Activated CD8-positive, alpha-beta memory T cell treated with anti-CD3 and anti-CD28 coated beads, Interleukin-2, amount 50 U/mL, for 24 hours (primary cell): ENCODE results near the gene OR13C3.
"Not testable (repeated sequence)": the region's sequence is repeated elsewhere in the genome, so short reads cannot be mapped to it uniquely, and the experiment has no call there.

Experiments
- DNase-seq: peaks from one replicate; pipeline ENCODE4 v3.0.0-alpha.2; 2020; ENCODE audit errors: extremely low read depth

OR13C3 gene

DNA sequence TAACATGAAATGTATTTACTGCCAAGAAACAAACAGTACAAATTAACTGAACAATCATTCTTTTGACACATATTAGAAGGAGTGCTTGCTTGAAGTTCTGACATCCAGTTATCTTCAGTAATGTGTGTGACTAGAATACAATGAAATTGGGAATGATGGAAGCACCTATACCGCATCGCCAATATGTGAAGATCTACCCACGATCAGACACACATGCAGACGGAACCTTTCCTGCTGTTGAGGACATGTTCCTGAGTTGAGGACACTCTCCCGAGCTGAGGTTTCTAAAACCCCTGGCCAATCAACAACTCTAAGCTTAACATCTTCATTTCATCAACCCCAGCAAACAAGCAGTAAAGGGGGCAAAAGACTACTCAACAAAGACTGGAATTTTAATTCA, at the start of gene OR13C3:
TSS of gene OR13C3 (minus strand) at position 101 of the 400 bp plus-strand sequence. CDS start 133 bp downstream, outside the sequence.
- no peak for DNase-seq

DNA sequence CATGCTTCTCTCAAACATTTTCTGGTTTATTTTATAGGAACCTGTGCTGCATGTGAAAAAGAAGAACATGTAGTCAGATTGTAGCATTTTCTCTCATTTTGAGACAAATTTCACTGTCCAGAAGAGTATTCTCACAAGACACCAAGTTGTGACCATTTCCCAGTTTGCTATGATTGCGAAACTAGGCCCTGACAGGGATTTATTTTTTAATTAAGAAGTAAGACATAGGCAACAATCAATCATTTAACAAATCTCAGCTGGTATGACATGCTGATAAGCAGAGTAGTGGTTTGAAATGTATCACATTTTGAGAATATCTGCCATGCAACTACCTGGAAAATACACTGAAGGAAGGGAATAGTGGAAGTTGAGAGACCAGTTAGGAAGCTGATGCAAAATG, 43.9 kb upstream of the OR13C3 start:
- DNase-seq, result no peak

GRCh38 chr9:104577263-104577662, 40.6 kb upstream of the OR13C3 start:
- DNase-seq, result no peak

- no peak for DNase-seq
Observed at GRCh38 chr9:104575456-104575855, 38.8 kb upstream of the OR13C3 start.

GRCh38 chr9:104572612-104573011, 36.0 kb upstream of the OR13C3 start:
- no peak for DNase-seq

GRCh38 chr9:104568868-104569267, 32.2 kb upstream of the OR13C3 start, which contains the start of gene OR13C8:
Gene OR13C8, plus strand, starts transcription at chr9:104569168. Its CDS starts 0 bp downstream, at chr9:104569168.
- no peak for DNase-seq

GRCh38 chr9:104564358-104564757, 27.7 kb upstream of the OR13C3 start:
- no peak for DNase-seq

DNA sequence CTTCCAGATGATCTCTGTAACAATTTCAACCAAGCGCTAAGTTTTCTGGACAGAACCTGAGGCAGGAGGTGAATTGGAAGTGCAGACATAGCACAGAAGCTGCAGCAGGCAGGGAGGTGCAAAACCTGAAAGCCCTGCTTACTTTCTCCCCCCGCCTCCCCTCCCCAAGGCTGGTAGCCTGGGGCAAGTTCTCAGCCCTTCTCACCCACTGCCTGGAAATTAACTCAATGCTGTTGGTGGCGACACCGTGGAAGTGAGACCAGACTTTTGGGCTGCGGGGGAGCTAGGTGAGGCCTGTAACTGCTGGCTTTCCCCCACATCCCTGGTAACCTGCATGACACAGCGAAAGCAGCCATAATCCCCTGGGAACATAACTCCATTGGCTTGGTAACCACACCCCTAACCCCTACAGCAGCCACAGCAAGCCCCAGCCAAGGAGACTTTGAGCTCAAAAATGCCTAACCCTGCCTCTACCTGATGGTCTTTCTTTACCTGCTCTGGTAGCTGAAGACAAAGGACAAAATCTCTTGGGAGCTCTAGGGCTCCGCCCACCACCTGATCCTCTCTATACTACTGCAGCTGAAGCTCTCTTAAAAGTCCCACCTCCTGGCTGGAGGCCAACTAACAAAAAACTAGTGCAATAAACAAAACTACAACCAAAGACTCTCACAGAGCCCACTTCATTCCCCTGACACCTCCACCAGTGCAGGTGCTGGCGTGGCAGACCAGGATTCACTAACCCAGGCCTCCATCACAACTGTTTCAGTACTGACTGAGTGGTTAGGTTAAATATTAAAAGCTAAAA, 20.4 kb upstream of the OR13C3 start:
- no peak for DNase-seq

DNA sequence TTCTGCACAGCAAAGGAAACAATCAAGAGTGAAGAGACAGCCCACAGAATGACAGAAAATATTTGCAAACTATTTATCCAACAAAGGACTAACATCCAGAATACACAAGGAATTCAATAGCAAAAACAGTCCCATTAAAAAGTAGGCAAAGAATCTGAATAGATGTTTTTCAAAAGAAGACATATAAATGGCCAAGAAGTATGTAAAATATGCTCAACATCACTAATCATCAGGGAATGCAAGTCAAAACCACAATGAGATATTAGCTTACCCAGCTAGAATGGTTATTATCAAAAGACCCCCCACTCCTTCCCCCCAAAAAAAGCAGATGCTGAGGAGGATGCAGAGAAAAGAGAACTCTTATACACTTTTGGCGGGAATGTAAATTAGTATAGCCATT, 18.9 kb upstream of the OR13C3 start:
- no peak for DNase-seq

DNA sequence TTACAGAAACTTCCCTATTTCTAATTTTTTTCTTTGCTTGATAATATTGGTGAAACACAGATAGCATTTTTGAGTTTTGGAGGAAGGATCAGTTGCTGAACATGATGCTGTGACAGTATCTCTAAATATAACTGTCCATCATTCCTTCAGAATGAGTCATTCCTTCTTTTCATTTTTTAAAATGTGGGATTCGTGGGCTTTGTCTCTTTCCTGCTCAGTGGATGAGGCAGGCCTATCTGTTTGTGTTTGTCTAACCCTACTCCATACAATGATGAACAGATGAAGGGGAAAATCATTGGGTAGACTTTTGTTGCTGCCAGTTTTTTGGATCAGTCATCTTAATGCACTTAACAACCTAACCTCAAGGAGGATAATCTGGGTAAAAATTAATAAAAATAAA, 16.6 kb upstream of the OR13C3 start:
- no peak for DNase-seq

GRCh38 chr9:104544644-104545043, 8.0 kb upstream of the OR13C3 start:
- DNase-seq, result no peak

GRCh38 chr9:104539275-104539674, 2.6 kb upstream of the OR13C3 start:
- DNase-seq, result no peak

DNA sequence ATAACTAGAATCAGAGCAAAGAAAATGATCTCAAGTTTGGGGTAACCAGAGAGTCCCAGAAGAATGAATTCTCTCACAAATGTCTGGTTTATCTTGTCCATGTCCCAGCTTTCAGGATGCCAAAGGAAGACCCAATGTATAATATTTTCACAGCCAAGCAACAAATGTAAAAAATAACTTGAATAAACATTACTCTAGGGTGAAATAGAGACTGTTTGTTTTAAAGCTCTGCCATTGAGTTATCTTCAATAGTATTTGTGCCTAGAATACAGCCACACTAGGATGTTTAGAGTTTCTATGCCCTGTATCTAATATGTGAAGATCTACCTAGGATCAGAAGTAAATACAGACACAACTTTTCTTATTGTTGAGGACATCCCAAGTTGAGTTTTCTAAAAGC, 9.5 kb downstream of the OR13C3 start, which contains the start of gene OR13C4:
TSS of gene OR13C4 (minus strand) at position 101 of the 400 bp plus-strand sequence. CDS start at position 101, 0 bp downstream.
- no peak for DNase-seq

- DNase-seq, result not testable (repeated sequence)
Observed at GRCh38 chr9:104520241-104520640, 16.4 kb downstream of the OR13C3 start.

DNA sequence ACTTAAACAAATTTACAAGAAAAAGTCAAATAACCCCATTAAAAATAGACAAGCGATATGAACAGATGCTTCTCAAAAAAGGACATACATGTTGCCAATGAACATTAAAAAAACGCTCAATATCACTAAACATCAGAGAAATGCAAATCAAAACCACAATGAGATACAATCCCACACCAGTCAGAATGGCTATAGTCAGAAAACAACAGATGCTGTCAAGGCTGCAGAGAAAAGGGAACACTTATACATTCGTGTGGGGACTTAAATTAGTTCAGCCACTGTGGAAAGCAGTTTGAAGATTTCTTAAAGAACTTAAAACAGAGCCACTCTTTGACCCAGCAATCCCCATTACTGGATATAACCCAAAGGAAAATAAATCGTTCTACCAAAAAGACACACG, 21.8 kb downstream of the OR13C3 start:
- no peak for DNase-seq

DNA sequence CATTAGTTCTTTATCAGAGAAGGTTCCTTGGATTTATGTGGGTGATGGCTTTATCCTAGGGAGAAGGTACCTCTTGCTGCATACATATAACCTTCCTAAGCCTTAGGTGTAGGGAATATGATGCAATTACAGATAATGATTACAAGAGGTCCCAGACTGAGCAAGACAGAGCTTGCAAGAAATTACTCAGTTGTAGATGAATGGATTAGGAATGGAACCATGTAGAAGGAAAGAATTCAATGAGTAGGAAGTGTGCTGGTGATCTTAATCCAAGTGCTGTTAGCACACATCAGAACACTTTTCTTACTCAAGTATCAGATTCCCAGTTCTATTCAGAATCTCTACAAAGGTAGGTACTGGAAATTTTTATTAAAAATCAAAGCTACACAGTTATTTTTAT, 30.1 kb downstream of the OR13C3 start:
- DNase-seq, result no peak

- no peak for DNase-seq
Observed at GRCh38 chr9:104503963-104504362, 32.7 kb downstream of the OR13C3 start, which contains the start of gene OR13F1. Gene OR13F1, plus strand, starts transcription at chr9:104504263. Its CDS starts 0 bp downstream, at chr9:104504263.

DNA sequence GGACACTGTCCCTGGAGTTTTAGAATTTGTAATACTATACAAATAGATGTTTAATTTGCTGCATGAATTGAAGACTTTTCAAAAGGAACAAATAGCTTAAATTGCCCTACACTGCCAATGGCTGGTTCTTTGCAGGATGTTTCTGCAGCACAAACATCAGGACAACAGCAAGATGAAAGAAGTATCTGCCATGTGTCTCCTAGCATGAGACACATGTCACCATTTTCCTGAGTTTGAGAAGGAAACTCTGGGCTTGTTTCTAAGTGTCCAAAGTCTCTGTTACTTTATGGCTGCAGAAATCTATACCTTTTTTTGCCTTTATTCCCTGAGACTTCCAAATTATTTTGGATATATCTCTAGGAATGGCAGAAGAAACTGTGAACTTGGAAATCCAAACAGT, 33.2 kb downstream of the OR13C3 start:
- DNase-seq, result no peak

DNA sequence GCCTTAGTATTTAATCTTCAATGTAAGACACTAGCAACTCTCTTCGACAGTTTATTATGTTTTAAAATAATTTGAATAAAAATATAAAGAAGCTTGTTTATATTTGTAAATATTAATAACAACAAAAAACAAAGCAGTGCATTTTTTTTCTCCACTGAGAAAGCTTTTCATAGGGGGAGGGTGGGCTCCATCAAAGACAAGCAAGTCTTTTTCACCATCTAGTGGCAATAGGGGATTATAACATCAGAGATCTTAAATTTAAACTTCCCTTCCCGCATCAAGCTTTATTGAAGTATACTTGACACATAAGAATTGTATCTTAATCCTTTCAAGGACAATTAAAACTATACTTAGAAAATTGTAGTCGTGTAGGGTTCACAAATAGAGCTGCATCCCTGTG, 41.8 kb downstream of the OR13C3 start:
- DNase-seq, result no peak
